HG02763 (cell line): ENCODE data around the gene SLC22A12.

ENCODE experiments used
- ATAC-seq: cut with Tn5 transposase; IDR thresholded peaks from one replicate; pipeline ENCODE4 v1.9.1; 2021; ENCODE audit warnings: mild to moderate bottlenecking, moderate library complexity; ENCODE audit not compliant: unreplicated experiment

Gene SLC22A12

GRCh38 chr11:64602466-64603070, 11.5 kb downstream of the SLC22A12 start:
- no peak for ATAC-seq

GRCh38 chr11:64603411-64604110, 12.5 kb downstream of the SLC22A12 start:
- ATAC-seq: no peak

- no peak for ATAC-seq
Observed at GRCh38 chr11:64604458-64605243, 13.6 kb downstream of the SLC22A12 start.

- ATAC-seq: no peak
Observed at GRCh38 chr11:64605244-64605560, 14.2 kb downstream of the SLC22A12 start.

GRCh38 chr11:64605656-64606585, 14.9 kb downstream of the SLC22A12 start:
- ATAC-seq: no peak

- ATAC-seq: no peak
Observed at GRCh38 chr11:64606796-64607380, 15.9 kb downstream of the SLC22A12 start.

- no peak for ATAC-seq
Observed at GRCh38 chr11:64607381-64607985, 16.5 kb downstream of the SLC22A12 start.

GRCh38 chr11:64608046-64608445, 17.0 kb downstream of the SLC22A12 start:
- no peak for ATAC-seq

- no peak for ATAC-seq
Observed at GRCh38 chr11:64608636-64609035, 17.6 kb downstream of the SLC22A12 start.

GRCh38 chr11:64609436-64610047, 18.5 kb downstream of the SLC22A12 start:
- ATAC-seq: no peak

GRCh38 chr11:64610596-64610995, 19.6 kb downstream of the SLC22A12 start:
- no peak for ATAC-seq

GRCh38 chr11:64611176-64611575, 20.2 kb downstream of the SLC22A12 start:
- ATAC-seq: no peak

- no peak for ATAC-seq
Observed at GRCh38 chr11:64611869-64612646, 21.0 kb downstream of the SLC22A12 start.

GRCh38 chr11:64613648-64614047, 22.6 kb downstream of the SLC22A12 start:
- no peak for ATAC-seq

GRCh38 chr11:64614917-64615316, 23.9 kb downstream of the SLC22A12 start:
- ATAC-seq: no peak

- ATAC-seq: no peak
Observed at GRCh38 chr11:64616817-64617216, 25.8 kb downstream of the SLC22A12 start.

- ATAC-seq: no peak
Observed at GRCh38 chr11:64619196-64619595, 28.2 kb downstream of the SLC22A12 start.

- ATAC-seq: no peak
Observed at GRCh38 chr11:64619811-64620380, 28.9 kb downstream of the SLC22A12 start.
